Forelimb muscle (tissue), 1 donor: ENCODE results near the gene LAMA5. TPM values are rescaled to one million over a fixed set of nuclear protein-coding genes. Genes with fewer than 3 reads are reported as not detected.

Experiments
- DNase-seq: peaks from one replicate; pipeline ENCODE4 v3.0.0-alpha.2; 2013; ENCODE audit warnings: low read depth
- polyA plus RNA-seq: library from polyadenylated mRNA; unstranded; fragments of 120-200 nt; gene quantifications from one replicate; pipeline ENCODE4 v1.2.1, GENCODE V29; 2013; ENCODE audit not compliant: insufficient read length

LAMA5 gene
- polyA plus RNA-seq, 1 donor = 58.4 TPM

DNA sequence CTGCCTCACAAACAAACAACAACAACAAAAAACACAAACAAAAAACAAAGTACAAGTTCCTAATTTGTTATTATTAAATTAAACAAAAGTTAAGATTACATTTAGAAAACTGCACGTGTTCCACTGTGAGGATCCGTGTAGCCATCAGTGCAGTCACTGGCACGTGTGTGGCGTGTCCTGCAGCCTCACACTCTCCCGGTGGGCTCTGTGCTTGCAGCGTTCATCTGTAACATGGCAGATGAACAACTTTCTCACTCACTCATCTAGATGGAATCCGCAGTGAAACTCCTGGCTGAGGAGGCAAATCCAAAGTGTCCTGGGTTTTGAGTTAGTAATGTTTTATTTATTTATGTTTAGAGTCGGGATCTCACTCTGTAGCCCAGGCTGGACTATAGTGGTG lies 77.2 kb downstream of the LAMA5 start:
- DNase-seq = no peak

DNA sequence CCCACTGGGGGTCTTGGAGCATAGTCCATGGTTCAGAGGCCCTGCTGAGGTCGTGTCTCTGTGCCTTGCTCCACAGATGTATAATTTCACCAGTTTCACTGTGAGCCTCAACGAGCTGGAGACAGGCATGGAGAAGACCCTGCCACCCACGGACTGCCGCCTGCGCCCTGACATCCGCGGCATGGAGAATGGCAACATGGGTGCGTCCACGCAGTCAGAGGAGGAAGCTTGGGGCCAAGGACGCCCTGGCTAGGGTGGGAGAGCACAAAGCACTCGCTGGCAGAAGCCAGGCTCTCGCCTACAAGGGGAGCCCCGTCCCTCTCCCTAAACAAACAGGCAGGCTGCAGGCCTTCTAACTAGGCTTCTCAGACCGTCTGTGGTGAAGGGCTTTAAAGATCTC lies 78.0 kb downstream of the LAMA5 start:
- DNase-seq = no peak

DNA sequence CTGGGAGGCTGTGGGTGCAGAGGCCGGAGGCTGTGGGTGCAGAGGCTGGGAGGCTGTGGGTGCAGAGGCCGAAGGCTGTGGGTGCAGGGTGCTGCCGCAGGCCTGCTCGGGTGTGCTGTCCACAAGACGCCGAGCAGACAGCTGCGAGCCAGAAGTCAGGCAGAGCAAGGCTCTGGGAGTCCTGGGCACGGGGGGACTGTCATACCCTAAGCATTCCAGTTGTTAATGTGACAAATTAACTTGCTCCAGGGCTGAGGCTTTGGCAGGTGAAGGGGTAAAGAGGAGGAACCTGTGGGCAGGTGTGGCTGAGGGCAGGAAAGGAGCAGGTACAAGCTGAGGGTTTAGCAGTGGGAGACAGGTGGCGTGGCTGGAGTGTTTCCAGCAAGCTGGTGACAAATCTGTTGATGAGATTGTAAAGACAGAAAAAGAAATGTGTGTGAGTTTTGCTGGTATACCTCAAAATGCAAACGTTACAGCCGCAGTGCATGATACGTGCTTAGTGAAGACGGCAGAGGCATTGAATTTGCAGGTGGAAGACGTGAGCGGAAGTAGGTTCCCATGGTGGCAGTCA lies 78.5 kb downstream of the LAMA5 start:
- no peak for DNase-seq

DNA sequence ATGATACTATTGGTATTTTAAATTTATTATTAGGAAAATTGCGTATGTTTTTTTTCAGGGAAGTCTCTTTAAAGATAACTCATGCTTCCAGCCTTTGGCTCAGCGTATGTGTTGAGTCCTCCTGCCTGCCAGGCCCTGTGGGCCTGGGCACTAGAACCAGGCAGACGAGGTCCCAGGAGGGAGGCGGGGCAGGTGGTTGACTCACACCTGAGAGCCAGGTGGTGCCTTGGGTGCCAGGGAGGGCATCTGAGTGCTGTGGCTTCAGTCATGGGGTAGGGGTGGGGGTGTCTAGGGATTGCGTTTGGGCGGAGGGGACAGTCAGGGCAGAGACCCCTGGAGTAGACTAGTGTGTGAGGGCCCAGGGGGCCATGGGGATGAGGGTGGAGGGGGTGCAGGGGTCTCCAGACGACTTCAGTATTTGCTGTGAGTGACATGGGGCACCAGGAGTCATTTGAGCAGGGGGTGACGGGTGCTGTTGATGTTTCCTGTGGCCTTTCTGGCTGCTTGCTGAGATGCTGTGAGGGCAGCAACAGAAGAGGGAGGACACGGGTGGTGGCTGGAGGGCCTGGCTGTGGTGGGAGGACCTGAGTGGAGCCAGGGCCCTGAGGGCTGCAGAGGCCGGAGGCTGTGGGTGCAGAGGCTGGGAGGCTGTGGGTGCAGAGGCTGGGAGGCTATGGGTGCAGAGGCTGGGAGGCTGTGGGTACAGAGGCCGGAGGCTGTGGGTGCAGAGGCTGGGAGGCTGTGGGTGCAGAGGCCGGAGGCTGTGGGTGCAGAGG lies 79.2 kb downstream of the LAMA5 start:
- DNase-seq = no peak

DNA sequence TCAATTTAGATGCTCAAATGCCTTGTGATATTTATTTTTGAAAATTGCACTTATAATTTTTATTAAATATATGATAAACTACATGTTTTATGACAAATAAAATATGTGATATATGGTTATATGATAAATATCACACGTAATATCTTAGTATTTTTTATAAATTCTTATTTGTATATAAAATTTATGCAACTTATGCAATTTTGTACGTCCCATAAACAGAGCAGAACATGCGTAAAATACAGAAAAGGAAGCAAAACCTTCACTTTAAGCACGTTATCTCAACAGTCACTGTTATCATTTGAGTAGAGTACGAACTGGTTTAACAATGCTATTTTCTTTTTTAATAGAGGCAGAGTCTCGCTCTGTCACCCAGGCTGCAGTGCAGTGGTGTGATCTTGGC lies 80.0 kb downstream of the LAMA5 start:
- DNase-seq = no peak

DNA sequence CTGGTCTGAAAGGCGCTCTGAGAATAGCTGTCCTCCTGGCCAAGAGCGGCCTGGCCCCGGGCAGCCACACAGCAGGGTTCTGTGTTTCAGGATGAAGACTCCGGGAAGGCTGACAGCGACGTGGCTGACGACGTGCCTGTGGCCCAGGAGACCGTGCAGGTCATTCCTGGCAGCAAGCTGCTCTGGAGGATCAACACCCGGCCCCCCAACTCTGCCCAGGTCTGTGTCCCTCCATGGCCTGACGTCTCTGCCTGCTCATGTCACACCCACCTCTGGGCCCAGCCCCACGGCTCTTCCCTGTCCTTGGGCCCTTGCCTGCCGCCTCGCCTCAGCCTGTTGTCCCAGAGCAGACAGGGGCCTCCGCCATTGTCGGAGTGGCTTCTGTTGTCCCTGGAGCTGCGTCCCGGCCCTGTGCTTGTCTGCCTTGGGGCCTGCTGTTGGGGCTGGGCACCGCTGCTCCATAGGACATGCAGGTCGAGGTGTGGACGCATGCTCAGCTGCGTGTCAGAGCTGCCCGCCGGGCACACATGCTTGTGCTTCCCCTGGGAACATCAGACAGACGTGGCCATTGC lies 80.5 kb downstream of the LAMA5 start:
- DNase-seq = no peak

DNA sequence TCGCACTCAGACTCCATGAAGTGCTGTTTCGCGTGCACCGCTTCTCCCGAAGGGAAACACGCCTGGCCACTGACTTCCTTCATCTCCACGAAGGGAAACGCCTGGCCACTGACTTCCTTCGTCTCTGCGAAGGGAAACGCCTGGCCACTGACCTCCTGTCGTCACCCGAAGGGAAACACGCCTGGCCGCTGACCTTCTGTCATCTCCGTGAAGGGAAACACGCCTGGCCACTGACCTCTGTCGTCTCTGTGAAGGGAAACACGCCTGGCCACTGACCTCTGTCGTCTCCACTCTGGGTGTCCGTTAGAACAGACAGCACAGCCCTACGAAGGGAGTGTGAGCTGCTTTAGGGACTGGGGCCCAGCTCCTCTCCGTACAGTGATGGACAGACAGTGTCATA lies 81.4 kb downstream of the LAMA5 start:
- DNase-seq = no peak

DNA sequence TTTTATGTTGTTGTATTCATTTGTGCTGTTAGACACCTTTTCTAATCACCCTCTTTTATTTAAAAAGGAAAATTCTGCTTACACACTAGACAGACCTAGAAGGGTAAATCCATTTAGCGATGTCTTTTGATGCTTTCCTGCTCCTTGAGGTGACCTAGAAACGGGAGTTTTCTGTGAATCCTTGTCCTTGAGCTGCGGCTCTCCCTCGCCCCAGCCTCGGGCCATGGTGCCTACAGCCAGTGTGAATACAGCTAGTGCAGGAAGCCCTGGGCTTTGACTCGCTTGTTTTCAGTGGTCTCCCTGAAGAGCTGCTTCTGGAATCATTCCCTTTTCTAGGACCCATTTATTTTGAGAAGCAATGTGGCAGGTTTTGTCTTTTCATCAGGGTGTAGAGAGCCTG lies 82.0 kb downstream of the LAMA5 start:
- DNase-seq = no peak

DNA sequence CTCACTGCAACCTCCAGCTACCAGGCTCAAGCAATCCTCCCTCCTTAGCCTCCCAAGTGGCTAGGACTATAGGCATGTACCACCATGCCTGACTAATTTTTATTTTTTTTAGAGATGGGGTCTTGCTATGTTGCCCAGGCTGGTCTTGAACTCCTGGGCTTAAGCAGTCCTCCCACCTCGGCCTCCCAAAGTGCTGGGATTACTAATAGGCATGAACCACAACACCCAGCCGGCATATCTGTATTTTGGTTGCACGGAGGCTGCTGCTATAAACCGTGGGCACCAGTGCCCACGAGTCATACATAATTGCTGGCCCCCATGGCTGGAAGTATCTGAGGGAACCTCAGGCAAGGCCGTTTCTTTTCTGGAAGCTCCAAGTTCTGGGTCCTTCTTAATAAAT lies 82.7 kb downstream of the LAMA5 start:
- DNase-seq = no peak

DNA sequence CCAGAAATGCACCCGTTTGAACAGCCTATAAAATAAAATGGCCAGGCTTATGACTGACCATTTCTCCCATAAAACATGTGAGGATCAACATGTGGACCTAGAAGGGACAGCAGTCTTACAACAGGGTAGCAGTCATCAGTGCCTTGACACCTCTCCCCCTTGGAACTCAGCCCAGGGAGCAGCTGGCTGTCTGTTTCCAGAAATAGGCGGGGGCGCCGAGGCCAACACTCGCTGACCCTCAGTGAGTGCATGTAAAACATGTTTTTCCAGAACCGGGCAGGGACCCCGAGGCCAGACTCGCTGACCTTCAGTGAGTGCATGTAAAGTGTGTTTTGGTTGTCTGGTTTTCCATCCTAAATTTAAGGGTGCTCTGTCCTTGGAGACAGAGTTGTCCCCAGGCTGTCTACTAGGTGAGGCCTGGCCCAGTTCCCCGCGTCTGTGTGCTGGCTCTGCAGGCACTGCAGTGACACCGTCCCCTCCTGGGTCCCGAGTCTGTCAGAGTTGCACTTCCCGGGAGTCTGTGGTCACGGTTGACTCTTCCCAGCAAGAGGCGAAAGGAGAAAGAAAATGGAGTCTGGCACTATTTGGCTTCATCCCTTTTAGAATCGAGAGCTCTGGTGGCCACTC lies 84.1 kb downstream of the LAMA5 start:
- no peak for DNase-seq

DNA sequence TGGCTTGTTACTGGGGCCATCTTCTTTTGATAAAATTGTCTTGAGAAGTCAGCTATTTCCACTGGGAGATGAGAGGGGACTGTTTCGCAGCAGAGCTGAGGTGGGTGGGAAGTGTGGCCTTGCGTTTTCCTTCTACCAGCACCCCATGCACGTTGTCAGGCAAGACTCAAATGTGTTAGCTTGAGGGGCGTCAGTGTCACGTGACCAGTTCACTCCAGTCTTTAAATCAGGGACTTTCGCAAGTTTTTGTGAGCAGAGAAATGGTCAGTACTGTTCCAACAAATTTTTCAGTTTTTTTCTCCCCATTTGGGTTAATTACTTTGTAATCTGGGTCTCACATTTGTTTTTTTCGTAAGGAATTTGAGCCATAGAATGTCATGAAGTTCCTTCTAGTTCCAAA lies 85.0 kb downstream of the LAMA5 start:
- no peak for DNase-seq

DNA sequence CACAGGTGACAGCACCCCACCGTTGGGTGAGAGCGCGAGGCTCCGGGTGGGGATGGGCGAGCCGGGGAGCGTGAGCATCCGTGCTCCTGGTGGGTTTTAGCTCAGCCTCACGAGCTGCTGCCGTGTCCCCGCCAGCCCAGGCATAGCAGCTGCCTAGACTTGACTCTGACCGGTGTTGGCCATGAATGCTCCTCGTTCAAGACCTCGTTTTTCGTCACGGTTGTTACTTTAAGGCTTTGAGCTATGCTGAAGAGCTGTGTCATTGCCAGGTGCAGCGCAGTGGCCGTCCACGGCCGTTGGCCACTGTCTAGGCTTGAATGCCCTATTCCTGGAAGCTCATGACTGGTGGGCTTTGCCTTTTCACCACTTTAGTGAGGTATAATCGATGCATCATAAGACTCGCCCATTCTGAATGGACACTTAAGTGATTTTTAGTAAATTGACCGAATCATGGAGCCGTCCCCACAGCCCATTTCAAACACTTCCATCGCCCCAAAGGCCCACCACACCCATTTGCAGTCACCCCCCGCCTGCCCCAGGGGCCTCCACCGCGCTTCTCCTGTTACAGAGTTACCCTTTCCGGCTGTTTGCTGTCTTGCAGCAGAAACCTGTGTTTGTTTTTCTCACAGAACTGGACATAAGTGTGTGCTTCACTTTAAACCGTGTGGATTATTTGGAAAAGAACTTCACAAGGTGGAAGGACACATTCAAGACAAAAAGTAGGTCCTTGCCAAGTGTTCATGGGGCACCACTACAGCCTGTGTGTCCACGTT lies 85.8 kb downstream of the LAMA5 start:
- DNase-seq = no peak

DNA sequence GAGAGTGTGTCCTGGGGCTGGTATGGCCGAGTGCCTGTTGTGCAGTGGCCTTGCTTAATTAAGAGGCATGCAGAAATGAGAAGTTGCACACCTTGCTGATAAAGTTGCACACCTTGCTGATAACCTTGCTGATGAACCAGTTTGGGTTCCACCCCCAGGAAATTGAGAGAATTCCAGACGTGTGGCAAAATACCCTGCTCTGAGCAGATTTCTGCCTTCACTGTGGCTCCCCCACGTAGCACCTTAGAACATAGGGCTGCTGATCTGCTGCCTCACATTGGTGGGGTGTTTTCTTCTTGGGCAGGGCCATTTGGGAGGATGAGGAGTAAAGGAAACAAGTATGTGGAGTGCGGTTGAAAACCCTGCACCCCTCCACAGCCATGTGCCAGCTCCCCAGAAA lies 86.8 kb downstream of the LAMA5 start:
- no peak for DNase-seq

DNA sequence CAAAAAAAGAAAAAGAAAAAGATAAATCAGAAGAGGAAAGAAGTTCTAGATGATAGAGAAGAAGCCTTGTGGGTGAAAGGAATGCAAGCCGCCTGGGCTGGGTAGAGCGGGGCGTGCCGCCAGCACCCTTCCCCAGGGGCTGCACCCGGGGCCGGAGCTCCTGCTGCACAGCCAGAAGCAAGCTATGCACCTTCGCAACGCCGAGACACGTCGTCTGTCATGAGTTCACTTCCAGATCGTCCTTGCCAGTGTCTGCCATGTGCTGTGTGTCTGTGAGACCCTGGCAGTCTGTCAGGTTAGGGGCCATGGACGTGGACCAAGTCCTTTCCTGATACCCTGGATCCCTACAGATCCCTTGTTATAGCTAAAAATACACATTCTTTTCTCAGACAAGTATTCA lies 89.9 kb downstream of the LAMA5 start:
- DNase-seq = no peak

DNA sequence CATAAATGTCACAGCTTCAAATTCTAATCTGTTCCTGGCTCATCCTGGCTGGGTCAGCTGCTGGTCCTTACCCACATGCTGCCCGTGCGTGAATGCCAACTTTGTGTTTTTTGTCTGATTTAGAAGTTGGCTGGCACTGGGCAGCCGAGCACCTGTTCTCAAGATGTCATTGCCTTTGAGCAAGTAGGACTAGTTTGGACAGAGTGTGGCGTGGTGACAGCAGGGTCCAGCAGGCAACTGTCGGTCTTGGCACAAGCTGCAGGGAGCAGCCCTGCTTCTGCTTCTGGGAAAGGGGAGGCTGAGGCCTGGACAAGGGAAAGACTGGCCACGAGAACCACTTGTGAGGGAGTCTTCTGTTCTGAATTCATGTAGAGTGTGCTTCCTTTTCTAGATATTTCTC lies 90.7 kb downstream of the LAMA5 start:
- peak; percentile 35 for DNase-seq

DNA sequence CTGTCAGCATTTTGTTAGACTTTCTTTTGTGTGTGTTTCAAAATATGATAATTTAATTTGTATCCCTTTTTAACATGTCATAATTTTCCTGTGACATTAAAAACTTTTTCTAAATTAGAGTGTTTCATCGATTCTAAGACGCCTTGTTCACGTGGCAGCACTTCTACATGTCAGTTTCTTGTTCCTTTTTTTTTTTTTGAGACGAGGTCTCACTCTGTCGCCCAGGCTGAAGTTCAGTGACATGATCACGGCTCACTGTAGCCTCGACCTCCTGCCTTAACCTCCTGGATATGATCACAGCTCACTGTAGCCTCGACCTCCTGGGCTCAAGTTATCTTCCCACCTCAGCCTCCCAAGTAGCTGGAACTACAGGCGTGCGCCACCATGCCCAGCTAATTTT lies 91.9 kb downstream of the LAMA5 start:
- DNase-seq = no peak

DNA sequence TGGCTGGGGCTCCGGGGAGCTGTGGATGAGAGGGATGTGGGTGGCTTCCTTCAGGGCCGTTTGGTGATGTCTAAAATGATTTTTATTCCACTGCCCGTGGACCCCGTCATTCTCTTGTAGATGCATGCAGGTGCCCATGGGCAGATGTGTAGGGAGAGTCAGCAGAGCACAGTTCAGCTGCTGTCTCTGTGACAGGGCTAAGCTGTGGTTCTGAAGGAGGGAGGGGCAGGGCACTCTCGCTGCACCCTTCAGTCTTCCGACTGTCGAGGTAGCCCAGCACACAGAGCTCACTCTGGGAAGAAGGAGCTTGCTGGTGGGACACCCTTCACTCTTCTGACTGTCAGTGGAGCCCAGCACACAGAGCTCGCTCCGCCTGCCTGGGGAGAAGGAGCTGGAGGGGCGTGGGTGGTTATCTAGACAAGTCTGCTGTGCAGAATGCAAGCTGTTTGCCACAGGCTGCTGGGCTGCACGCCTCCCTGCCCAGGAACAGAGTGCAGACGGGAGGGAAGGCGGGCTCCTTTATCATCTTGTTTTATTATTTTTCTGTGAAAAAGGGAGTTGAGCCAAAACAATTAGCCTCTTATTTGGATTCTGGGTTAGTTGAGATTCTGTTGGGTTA lies 92.7 kb downstream of the LAMA5 start:
- DNase-seq = no peak

DNA sequence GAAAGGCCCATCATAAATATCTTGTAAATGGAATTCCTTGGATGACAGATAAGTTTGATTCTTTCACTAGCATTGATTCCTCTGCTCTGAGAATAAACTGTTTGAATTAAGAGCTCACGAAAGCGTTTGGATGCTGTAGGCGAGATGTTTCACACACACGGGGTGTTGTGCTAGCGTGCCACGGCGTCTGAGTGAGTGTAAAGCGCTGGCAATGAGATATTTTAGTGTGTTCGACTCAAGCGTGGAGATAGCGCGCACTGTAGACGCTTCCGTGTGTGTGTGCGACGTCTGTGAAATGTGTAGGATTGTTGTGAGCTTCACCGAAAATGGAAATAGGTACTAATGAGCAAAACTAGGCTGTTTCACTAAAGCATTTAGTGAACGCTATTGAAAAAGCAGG lies 93.7 kb downstream of the LAMA5 start:
- no peak for DNase-seq

DNA sequence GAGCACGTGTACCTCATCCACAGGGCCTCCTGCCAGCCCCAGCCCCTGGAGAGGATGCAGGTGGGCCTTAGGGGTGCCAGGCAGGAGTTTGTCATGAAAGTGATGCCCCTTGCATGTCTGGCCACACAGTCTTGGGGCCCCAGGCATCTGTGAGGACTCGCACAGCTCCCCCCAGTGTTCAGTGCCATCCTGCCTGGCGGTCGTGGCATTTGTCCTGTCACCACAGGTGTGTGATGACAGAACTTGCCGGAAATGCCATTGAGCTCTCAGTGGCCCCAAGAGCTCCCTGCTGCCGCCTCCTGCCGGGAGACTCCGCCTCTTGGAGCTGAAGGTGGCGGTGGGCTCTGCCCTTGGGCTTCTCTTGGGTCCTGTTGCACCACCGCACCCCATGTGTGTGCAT lies 94.9 kb downstream of the LAMA5 start:
- DNase-seq = no peak

DNA sequence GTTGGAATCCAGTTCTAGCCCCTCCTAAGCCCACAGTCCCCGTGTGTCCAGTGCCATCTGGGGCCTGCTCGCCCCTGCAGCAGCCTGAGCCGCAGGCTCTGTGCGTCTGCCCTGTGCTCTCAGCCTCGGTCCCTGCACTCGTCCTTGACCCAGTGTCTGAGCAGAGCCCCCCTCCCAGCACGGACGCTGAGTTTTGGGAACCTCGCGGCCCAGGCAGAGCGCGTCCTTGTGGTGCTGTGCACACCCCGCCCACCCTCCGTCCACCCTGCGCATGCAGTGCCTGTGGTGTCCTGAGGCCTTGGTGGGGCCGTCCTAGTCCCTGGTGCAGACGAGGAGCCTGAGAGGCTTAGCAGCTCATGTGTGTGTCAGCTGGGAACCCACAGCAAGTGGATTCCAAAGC lies 97.2 kb downstream of the LAMA5 start:
- DNase-seq = no peak

DNA sequence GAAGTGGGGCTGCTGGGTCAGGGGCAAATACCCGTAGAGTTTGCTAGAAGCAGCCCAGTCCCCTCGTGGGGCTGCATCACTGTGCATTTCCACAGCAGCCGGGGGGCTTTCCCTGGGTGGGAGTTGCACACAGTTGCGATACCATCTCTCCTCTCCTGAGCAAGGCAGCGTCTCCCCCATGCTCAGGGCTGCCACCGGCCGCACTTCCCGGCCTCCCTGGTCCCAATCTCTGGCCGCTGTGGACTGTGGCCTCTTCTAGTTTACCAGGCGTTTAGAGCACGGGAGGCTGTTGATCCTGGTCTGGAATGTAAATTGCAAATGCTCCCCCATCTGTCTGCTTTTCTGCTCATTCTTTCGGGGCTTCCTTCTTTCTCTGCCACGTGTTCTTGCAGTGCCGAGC lies 97.7 kb downstream of the LAMA5 start:
- DNase-seq = no peak
